ENCODE data around the gene C16orf86.

C16orf86 gene

GRCh38 chr16:67649494-67649931 lies 17.1 kb upstream of the C16orf86 start:
- no peak for TF ChIP-seq CTCF (IDR thresholded peaks at IDR 0.05; ENCODE audit: borderline replicate concordance, insufficient read depth, low read depth, low read length)
- no peak overlapping the region for H3K4me3 ChIP-seq (ENCODE audit: low read depth, low read length)

- no peak overlapping the region for H3K4me3 ChIP-seq (ENCODE audit: low read depth, low read length)
These were observed 16.6 kb upstream of the C16orf86 start for GRCh38 chr16:67650023-67650422.

GRCh38 chr16:67651039-67651438 lies 15.6 kb upstream of the C16orf86 start:
- H3K4me3 ChIP-seq (ENCODE audit: low read depth, low read length) = no peak overlapping the region
- TF ChIP-seq CTCF (IDR thresholded peaks at IDR 0.05; ENCODE audit: borderline replicate concordance, insufficient read depth, low read depth, low read length) = no peak

More at GRCh38 chr16:67650023-67650422, 16.6 kb upstream of the C16orf86 start:
- TF ChIP-seq CTCF (IDR thresholded peaks at IDR 0.05; ENCODE audit: borderline replicate concordance, insufficient read depth, low read depth, low read length) = no peak

GRCh38 chr16:67651847-67652246 lies 14.8 kb upstream of the C16orf86 start:
- H3K4me3 ChIP-seq (ENCODE audit: low read depth, low read length) = no peak overlapping the region
- TF ChIP-seq CTCF (IDR thresholded peaks at IDR 0.05; ENCODE audit: borderline replicate concordance, insufficient read depth, low read depth, low read length) = no peak

GRCh38 chr16:67652578-67653127 lies 14.0 kb upstream of the C16orf86 start:
- no peak for TF ChIP-seq CTCF (IDR thresholded peaks at IDR 0.05; ENCODE audit: borderline replicate concordance, insufficient read depth, low read depth, low read length)
- H3K4me3 ChIP-seq (ENCODE audit: low read depth, low read length) = no peak overlapping the region

- no peak for TF ChIP-seq CTCF (IDR thresholded peaks at IDR 0.05; ENCODE audit: borderline replicate concordance, insufficient read depth, low read depth, low read length)
- H3K4me3 ChIP-seq (ENCODE audit: low read depth, low read length) = no peak overlapping the region
These were observed 13.4 kb upstream of the C16orf86 start for GRCh38 chr16:67653128-67653788.

- TF ChIP-seq CTCF (IDR thresholded peaks at IDR 0.05; ENCODE audit: borderline replicate concordance, insufficient read depth, low read depth, low read length) = no peak
- no peak overlapping the region for H3K4me3 ChIP-seq (ENCODE audit: low read depth, low read length)
These were observed 12.7 kb upstream of the C16orf86 start for GRCh38 chr16:67653789-67654402.
